IMR-90 (cell line): ENCODE results near the gene STARD10. TPM values are rescaled to one million over a fixed set of nuclear protein-coding genes. Genes with fewer than 3 reads are reported as not detected.

Source experiments
- ATAC-seq: fragments of 200-7000 bp; cut with Tn5 transposase; 2 replicates; pipeline ENCODE4 v1.9.1; 2020; ENCODE audit warnings: low read depth, mild to moderate bottlenecking, moderate library complexity
- BruUV-seq: library from RNA; stranded (reverse); fragments of 400-500 nt; replicated peaks from 2 replicates; lab custom pipeline; 2021; lab: Mats Ljungman, UMichigan
- CTCF ChIA-PET: fragments of 300-600 bp; formaldehyde crosslinking; extraction: SDS; loops from one replicate; lab custom pipeline; 2021; ENCODE audit warnings: antibody characterized with exemption; lab: Yijun Ruan, JAX
- POLR2A ChIA-PET: fragments of 300-600 bp; sonication (Branson Sonifier 250); formaldehyde crosslinking; loops from one replicate; lab custom pipeline; 2022; ENCODE audit warnings: antibody characterized with exemption; ENCODE audit not compliant: unreplicated experiment; lab: Charles Lee
- DNase-seq: peaks from one replicate; pipeline ENCODE4 v3.0.0; 2013
- H2AFZ ChIP-seq: replicated peaks from 2 replicates; pipeline ENCODE3; 2013; ENCODE audit warnings: low read length, mild to moderate bottlenecking; ENCODE audit not compliant: poor library complexity
- H2AK5ac ChIP-seq: 2 replicates; pipeline ENCODE4 v1.6.1; 2013; ENCODE audit warnings: low read depth, low read length, inconsistent platforms
- H2AK9ac ChIP-seq: replicated peaks from 2 replicates; pipeline ENCODE3; 2013; ENCODE audit warnings: mild to moderate bottlenecking, low read depth, low read length, moderate library complexity; ENCODE audit not compliant: poor library complexity
- H2BK120ac ChIP-seq: 2 replicates; pipeline ENCODE4 v1.6.1; 2013; ENCODE audit warnings: low read depth, low read length, inconsistent platforms
- H2BK15ac ChIP-seq: 3 replicates; pipeline ENCODE4 v1.6.1; 2013; ENCODE audit warnings: low read depth, low read length, inconsistent platforms
- H2BK20ac ChIP-seq: 2 replicates; pipeline ENCODE4 v1.6.1; 2013; ENCODE audit warnings: low read depth, mild to moderate bottlenecking, inconsistent platforms, low read length, moderate library complexity
- H2BK5ac ChIP-seq: 2 replicates; pipeline ENCODE4 v1.6.1; 2013; ENCODE audit warnings: mild to moderate bottlenecking, low read depth, low read length, inconsistent platforms; ENCODE audit not compliant: poor library complexity, severe bottlenecking
- H3K14ac ChIP-seq: replicated peaks from 2 replicates; pipeline ENCODE4 v1.6.1; 2013; ENCODE audit warnings: low read depth, low read length, inconsistent platforms
- H3K18ac ChIP-seq: 2 replicates; pipeline ENCODE4 v1.6.1; 2013; ENCODE audit warnings: low read depth, low read length, control low read depth
- H3K23ac ChIP-seq: 2 replicates; pipeline ENCODE4 v1.6.1; 2013; ENCODE audit warnings: low read depth, low read length, inconsistent platforms
- H3K27ac ChIP-seq: 2 replicates; pipeline ENCODE4 v1.5.1; 2013; ENCODE audit warnings: mild to moderate bottlenecking, control low read depth, low read length; ENCODE audit not compliant: insufficient read depth
- H3K27me3 ChIP-seq: 2 replicates; pipeline ENCODE4 v1.6.1; 2013; ENCODE audit warnings: low read length; ENCODE audit not compliant: control insufficient read depth, insufficient read depth
- H3K36me3 ChIP-seq: 2 replicates; pipeline ENCODE4 v1.6.1; 2013; ENCODE audit warnings: low read length, mixed read lengths; ENCODE audit not compliant: control insufficient read depth, insufficient read depth
- H3K4ac ChIP-seq: 2 replicates; pipeline ENCODE4 v1.6.1; 2013; ENCODE audit warnings: low read depth, low read length, inconsistent platforms
- H3K4me1 ChIP-seq: 2 replicates; pipeline ENCODE4 v1.6.1; 2013; ENCODE audit warnings: low read length, mixed read lengths; ENCODE audit not compliant: control insufficient read depth, insufficient read depth
- H3K4me2 ChIP-seq: 2 replicates; pipeline ENCODE4 v1.6.1; 2013; ENCODE audit warnings: low read depth, mild to moderate bottlenecking, control low read depth, low read length, moderate library complexity
- H3K4me3 ChIP-seq: 2 replicates; pipeline ENCODE4 v1.5.1; 2013; ENCODE audit warnings: low read depth, mild to moderate bottlenecking, control low read depth, low read length, moderate library complexity; ENCODE audit not compliant: insufficient read depth
- H3K56ac ChIP-seq: 2 replicates; pipeline ENCODE4 v1.6.1; 2013; ENCODE audit warnings: low read length, inconsistent platforms; ENCODE audit not compliant: insufficient read depth; ENCODE audit errors: extremely low read depth
- H3K79me1 ChIP-seq, 2 experiments: 2 replicates each; pipeline ENCODE4 v1.6.1; 2013; ENCODE audit warnings: low read length in 2 of 2, inconsistent platforms in 1 of 2, low read depth in 1 of 2
- H3K9ac ChIP-seq: 2 replicates; pipeline ENCODE4 v1.6.1; 2013; ENCODE audit warnings: low read depth, low read length, control low read depth
- H3K9me1 ChIP-seq: 2 replicates; pipeline ENCODE4 v1.6.1; 2013; ENCODE audit warnings: low read length, inconsistent platforms; ENCODE audit not compliant: insufficient read depth
- H3K9me3 ChIP-seq: 2 replicates; pipeline ENCODE4 v1.6.1; 2013; ENCODE audit warnings: low read length; ENCODE audit not compliant: control insufficient read depth, insufficient read depth
- H4K20me1 ChIP-seq: 2 replicates; pipeline ENCODE4 v1.6.1; 2013; ENCODE audit warnings: low read length, inconsistent platforms; ENCODE audit not compliant: insufficient read depth
- H4K5ac ChIP-seq: 2 replicates; pipeline ENCODE4 v1.6.1; 2013; ENCODE audit warnings: mild to moderate bottlenecking, low read depth, low read length, control low read depth
- H4K8ac ChIP-seq, 2 experiments: 2 replicates each; pipeline ENCODE4 v1.6.1; 2013; ENCODE audit warnings: low read depth in 2 of 2, low read length in 2 of 2, control low read depth in 1 of 2, inconsistent platforms in 1 of 2
- H4K91ac ChIP-seq: 2 replicates; pipeline ENCODE4 v1.6.1; 2013; ENCODE audit warnings: low read depth, low read length, inconsistent platforms; ENCODE audit not compliant: insufficient read depth
- BHLHE40 ChIP-seq: fragments of 150-350 bp; IDR thresholded peaks from 2 replicates; pipeline ENCODE4 v1.6.1; 2016; ENCODE audit warnings: mild to moderate bottlenecking, low read depth, low read length
- CEBPB ChIP-seq: IDR thresholded peaks from 2 replicates; pipeline ENCODE4 v1.6.1; 2012; ENCODE audit warnings: low read depth, low read length, improper control_type of control experiment
- CHD1 ChIP-seq: IDR thresholded peaks from 2 replicates; pipeline ENCODE4 v1.6.1; 2012; ENCODE audit warnings: low read depth, low read length, improper control_type of control experiment
- CTCF ChIP-seq: conservative IDR thresholded peaks from 2 replicates; pipeline ENCODE4 v1.5.1; 2012; ENCODE audit warnings: mild to moderate bottlenecking, low read depth, low read length, improper control_type of control experiment
- ELK1 ChIP-seq: fragments of 150-350 bp; IDR thresholded peaks from 2 replicates; pipeline ENCODE4 v1.6.1; 2016; ENCODE audit warnings: low read depth, mild to moderate bottlenecking, low read length, moderate library complexity, borderline replicate concordance
- FOS ChIP-seq: fragments of 150-350 bp; IDR thresholded peaks from 2 replicates; pipeline ENCODE4 v1.6.1; 2016; ENCODE audit warnings: low read depth, low read length
- MAFK ChIP-seq: IDR thresholded peaks from 2 replicates; pipeline ENCODE4 v1.6.1; 2012; ENCODE audit warnings: low read depth, low read length, improper control_type of control experiment
- MAZ ChIP-seq: IDR thresholded peaks from 2 replicates; pipeline ENCODE4 v1.6.1; 2012; ENCODE audit warnings: low read depth, mild to moderate bottlenecking, low read length, improper control_type of control experiment, moderate library complexity, borderline replicate concordance
- MXI1 ChIP-seq: IDR thresholded peaks from 2 replicates; pipeline ENCODE4 v1.6.1; 2012; ENCODE audit warnings: low read depth, mild to moderate bottlenecking, low read length, moderate library complexity, borderline replicate concordance
- NFE2L2 ChIP-seq: fragments of 150-350 bp; IDR thresholded peaks from 2 replicates; pipeline ENCODE4 v1.6.1; 2016; ENCODE audit warnings: low read depth, mild to moderate bottlenecking, low read length
- POLR2A ChIP-seq: IDR thresholded peaks from 2 replicates; pipeline ENCODE4 v1.6.1; 2012; ENCODE audit warnings: mild to moderate bottlenecking, low read depth, low read length
- RAD21 ChIP-seq: IDR thresholded peaks from 2 replicates; pipeline ENCODE4 v1.6.1; 2012; ENCODE audit warnings: low read length, improper control_type of control experiment
- RCOR1 ChIP-seq: IDR thresholded peaks from 2 replicates; pipeline ENCODE4 v1.6.1; 2012; ENCODE audit warnings: mild to moderate bottlenecking, low read length, improper control_type of control experiment; ENCODE audit not compliant: insufficient replicate concordance
- RFX5 ChIP-seq: IDR thresholded peaks from 2 replicates; pipeline ENCODE4 v1.8.0; 2012; ENCODE audit warnings: low read depth, mild to moderate bottlenecking, low read length, moderate library complexity
- SMC3 ChIP-seq: fragments of 150-350 bp; IDR thresholded peaks from 2 replicates; pipeline ENCODE4 v1.6.1; 2016; ENCODE audit warnings: low read depth, mild to moderate bottlenecking, antibody characterized with exemption, low read length, moderate library complexity
- USF2 ChIP-seq: fragments of 150-350 bp; IDR thresholded peaks from 2 replicates; pipeline ENCODE4 v1.6.1; 2017; ENCODE audit warnings: mild to moderate bottlenecking, antibody characterized with exemption, low read length, low read depth
- WGBS, 2 experiments: methylation state at CpG; one replicate each; pipeline versions ENCODE4 v1.1.5 to v1.1.7; 2013; ENCODE audit warnings: missing lambda C conversion rate in 2 of 2; ENCODE audit not compliant: insufficient read length in 1 of 2; ENCODE audit errors: extremely low coverage in 2 of 2; 5-methylcytosine and 5-hydroxymethylcytosine counted together
- dilution Hi-C: fragments of 300-500 bp; cut with HindIII; formaldehyde crosslinking; loops from one replicate; pipeline ENCODE4 v1.14.3; 2018; ENCODE audit warnings: low sequenced_read_pairs; ENCODE audit not compliant: unreplicated experiment
- in situ Hi-C: fragments of 300-500 bp; cut with MboI; formaldehyde crosslinking; loops from 3 replicates; pipeline ENCODE4 v1.14.3; 2019; ENCODE audit warnings: low sequenced_read_pairs, inconsistent platforms, mixed read lengths
- intact Hi-C: fragments of 100-400 bp; cut with micrococcal nuclease; formaldehyde crosslinking; loops from 2 replicates; pipeline ENCODE4 v1.10.0; 2022
- polyA plus RNA-seq, 3 experiments: library from polyadenylated mRNA; depleted of rRNA; stranded (reverse); fragments of >200 nt; gene quantifications; 2 replicates each; pipeline ENCODE4 v1.2.3, GENCODE V29; 2012; ENCODE audit warnings: low replicate concordance in 1 of 3
- total RNA-seq: library from RNA; depleted of rRNA; stranded (reverse); fragments of >200 nt; gene quantifications from 2 replicates; pipeline ENCODE4 v1.2.3, GENCODE V29; 2012

The STARD10 gene
- total and polyA plus RNA-seq, 2 of the 4 experiments (the other 2 are of a cell fraction), result 23.8 to 37.4 TPM

- CTCF ChIA-PET, result no interaction called here
- 92% methylated on average over 2 of the region's 6 CpGs; no CpG with 5 or more reads in 1 of the 2 experiments for WGBS, 2 experiments
- H4K8ac ChIP-seq, result no peak overlapping the region
- H3K36me3 ChIP-seq, result 0 out of 2 replicates have a peak, but pooled peaks cover 1% of the 10 kb centered on the region
- peaks cover 34% of the 10 kb centered on the region for H4K20me1 ChIP-seq
- H2BK120ac ChIP-seq, result no peak overlapping the region
- H3K23ac ChIP-seq, result no peak overlapping the region
- dilution Hi-C loops (no loop called here), intact Hi-C loops (no loop called here), in situ Hi-C loops (no loop called here)
- H4K91ac ChIP-seq, result no peak overlapping the region
- no peak overlapping the region for H3K14ac ChIP-seq
- H2BK15ac ChIP-seq, result no peak overlapping the region
- no peak for DNase-seq
- H2BK20ac ChIP-seq, result no peak overlapping the region
- H3K4me1 ChIP-seq, result peaks cover 13% of the 10 kb centered on the region
- ATAC-seq, result no peak
- H3K4me3 ChIP-seq, result no peak overlapping the region
- H3K79me1 ChIP-seq, result peaks cover 32 to 73% of the 10 kb centered on the region in 2 experiments
- no TSS peak for BruUV-seq
- peak overlapping the region; percentile 24; the same call in 1 of the 2 replicates for H2AK5ac ChIP-seq
- no peak overlapping the region for H3K4ac ChIP-seq
- no peak overlapping the region for H3K4me2 ChIP-seq
- no peak overlapping the region for H2AK9ac ChIP-seq
- no peaks in the 10 kb centered on the region for H3K27me3 ChIP-seq
- POLR2A ChIA-PET, result no interaction called here
- H4K5ac ChIP-seq, result no peak overlapping the region
- TF ChIP-seq CHD1 (no peak), RCOR1 (no peak), FOS (no peak), POLR2A (no peak), MAFK (no peak), MAZ (no peak), BHLHE40 (no peak), RAD21 (no peak), ELK1 (no peak), RFX5 (no peak), MXI1 (no peak), CEBPB (no peak), NFE2L2 (no peak), SMC3 (no peak), USF2 (no peak), CTCF (no peak)
- no peaks in the 10 kb centered on the region for H3K9me3 ChIP-seq
- no peak overlapping the region for H3K18ac ChIP-seq
- H2AFZ ChIP-seq, result no peak overlapping the region
- no peak overlapping the region for H3K9ac ChIP-seq
- H3K9me1 ChIP-seq, result peaks cover 18% of the 10 kb centered on the region
- H3K27ac ChIP-seq, result no peak overlapping the region
- H2BK5ac ChIP-seq, result no peak overlapping the region
- no peak overlapping the region for H3K56ac ChIP-seq
These were observed 49.4 kb downstream of the STARD10 start for GRCh38 chr11:72744474-72744873.
